ENCODE data around the gene PIMREG.

Gene PIMREG

DNA sequence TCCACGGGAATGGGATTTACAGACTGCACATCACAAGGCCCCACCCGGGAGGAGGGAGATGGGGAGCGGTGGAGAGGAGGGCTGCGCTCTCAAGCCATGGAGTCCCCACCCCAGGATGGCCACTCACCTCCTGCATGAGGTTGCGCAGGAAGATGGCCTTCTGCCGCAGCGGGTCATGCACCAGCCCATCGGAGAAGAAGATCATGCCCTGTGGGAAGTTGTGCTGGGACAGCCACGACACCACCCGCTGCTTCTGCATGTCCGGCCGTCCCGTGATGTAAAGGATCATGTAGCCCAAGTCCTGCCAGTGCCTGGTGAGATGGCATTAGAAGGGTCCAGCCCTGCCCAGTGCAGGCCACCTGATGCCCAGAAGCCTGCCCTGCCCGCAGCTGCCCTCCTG is 17.0 kb downstream of the PIMREG start:
- DNase-seq (ENCODE audit: low read depth in 2 of 2, low spot score in 1 of 2), result no peak

DNA sequence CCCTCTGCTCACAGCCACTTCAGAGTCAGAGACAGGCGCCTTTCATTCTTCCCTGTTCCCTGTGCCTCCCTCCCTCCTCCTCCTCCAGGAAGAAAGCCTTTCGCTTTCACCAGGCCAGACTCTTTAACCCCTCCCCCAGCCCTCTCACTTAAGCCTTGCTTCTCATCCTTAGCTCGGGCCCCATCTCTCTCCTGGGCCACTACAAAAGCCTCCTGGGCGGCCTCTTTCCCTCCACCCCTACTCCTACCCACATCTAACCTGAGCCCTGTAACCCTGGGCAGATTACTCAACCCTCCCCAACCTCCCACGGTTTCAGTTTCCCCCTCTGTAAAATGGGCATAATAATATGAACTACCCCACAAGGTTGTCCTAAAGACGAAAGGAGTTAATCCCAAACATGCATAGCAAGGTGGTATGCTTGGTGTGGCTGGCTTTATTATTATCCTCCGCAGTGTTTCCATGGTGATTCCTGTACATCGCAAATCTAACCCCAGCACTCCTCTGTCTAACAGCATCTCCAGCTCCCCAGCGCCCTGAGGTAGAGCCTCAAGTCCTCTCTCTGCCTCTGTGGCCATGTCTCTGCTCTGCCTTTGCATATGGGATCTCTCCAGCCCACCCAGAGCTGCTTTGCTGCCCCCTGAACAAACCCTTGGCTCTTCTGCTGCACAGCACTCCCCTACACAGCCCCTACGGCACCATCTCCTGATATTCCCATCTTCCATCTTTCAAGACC is 17.7 kb downstream of the PIMREG start:
- DNase-seq (ENCODE audit: low read depth in 2 of 2, low spot score in 1 of 2), result no peak

DNA sequence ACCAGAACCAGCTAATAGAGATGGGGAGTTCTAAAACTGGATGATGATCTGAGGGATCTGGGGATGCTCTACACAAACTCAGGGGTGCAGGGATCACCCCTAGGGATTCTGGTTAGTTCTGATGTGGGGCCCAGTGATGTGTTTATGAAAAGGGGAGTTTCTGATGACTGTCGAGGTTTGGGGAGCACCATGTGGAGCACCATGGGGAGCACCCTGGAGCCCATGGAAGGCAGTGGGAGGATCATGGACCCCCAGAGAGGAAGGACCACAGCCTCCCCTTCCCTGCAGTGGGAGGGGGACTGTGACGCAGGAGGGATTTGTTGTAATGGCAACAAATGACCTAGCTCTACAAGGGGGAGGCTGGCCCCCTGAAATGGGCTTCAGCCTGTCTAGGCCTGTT is 18.4 kb downstream of the PIMREG start:
- DNase-seq (ENCODE audit: low read depth in 2 of 2, low spot score in 1 of 2), result no peak

DNA sequence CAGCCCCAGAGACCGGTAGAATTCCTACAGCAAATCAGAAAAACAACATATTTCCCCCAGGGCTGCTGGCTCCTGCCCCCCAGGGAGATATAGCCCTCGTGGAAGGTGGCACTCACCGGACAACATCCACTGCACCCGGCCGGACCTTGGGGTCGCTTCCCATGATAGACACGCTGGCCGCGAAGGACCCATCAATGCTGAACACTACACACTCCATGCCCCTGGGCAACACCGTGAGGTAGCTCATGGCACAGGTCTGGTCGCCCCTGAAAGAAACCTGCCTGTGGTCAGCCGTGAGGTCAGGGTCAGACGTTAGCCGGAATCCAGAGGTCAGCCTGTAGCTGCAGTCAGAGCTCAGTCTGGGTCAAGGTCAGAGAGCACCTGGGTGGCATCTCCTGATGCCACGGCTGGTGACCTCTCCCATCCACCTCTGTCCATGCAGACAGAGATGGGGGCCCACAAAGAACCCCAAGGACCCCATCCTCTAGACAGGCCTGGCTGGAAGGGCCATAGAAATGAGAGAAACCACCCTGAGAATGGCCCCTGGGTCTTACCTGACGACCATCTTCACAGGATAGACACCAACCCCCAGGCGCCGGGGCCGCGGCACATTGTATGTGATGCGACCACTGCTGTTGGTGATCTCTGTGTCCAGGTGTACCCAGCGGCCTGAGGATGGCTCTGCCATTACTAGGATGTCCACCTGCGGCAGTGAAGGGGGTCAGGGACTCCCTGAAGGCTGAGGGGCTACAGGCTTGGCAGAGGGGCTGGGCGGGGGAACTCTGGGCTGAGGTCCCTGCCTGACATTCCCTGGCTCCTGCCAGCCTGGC is 19.6 kb downstream of the PIMREG start:
- DNase-seq (ENCODE audit: low read depth in 2 of 2, low spot score in 1 of 2), result no peak

DNA sequence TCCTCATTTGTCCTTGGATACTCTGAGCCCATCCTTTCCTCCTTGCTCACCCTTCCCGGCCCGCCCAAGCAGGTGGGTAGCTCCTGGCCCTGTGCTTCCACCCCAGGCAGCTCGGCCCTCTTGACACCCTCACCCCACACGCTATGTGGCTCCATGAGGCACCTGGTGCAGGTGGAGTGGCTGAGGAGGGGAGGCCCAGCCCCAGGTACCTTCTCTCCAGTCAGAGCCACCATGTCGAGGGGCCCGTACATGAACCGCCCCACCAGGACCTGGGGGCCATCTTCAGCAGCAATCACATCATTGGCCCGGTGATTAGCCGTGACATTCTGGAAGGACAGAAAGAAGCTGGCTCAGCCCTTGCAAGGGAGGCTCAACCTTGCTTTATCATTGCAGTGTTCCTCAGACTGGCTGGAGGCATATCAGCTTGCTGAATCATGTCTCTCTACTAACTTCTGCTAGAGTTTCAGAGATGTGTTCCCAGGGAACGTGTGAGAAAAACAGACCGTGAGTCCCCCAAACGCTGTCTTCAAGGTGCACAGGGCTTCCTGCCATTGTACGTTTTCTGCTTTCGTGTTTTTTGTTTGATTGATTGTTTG is 20.3 kb downstream of the PIMREG start:
- no peak for DNase-seq (ENCODE audit: low read depth in 2 of 2, low spot score in 1 of 2)

DNA sequence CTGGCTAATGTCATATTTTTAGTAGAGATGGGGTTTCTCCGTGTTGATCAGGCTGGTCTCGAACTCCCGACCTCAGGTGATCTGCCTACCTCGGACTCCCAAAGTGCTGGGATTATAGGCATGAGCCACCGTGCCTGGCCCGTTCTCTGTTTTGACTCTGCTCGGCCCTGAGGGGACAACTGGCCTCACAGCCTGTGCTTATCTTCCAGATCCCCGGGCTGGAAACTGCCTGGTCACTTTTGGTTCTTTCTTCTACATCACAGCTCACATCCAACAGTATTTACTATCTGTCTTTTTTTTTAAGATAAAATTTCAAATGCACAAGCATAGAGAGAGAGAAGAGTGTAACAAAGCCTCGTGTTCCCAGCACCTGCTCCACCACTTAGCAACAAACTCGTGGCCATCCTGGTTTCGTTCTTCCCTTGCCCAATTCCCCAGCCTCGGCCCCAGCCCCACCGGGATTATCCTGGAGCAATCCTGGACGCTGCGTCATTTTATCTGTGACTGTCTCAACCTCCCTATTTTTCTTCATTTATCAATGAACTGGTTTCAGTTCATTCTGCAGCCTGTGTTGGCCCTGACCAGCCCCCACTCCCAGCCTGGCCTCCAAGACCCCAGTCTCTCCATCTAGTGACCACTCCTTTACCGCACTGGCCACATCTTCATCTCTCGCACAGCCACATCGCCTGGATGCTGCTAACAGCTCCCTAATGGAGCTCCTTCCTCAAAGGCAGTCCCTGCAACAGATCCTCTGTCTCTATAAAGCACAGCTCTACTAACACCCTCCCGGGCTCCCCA is 21.1 kb downstream of the PIMREG start:
- DNase-seq (ENCODE audit: low read depth in 2 of 2, low spot score in 1 of 2), result no peak

DNA sequence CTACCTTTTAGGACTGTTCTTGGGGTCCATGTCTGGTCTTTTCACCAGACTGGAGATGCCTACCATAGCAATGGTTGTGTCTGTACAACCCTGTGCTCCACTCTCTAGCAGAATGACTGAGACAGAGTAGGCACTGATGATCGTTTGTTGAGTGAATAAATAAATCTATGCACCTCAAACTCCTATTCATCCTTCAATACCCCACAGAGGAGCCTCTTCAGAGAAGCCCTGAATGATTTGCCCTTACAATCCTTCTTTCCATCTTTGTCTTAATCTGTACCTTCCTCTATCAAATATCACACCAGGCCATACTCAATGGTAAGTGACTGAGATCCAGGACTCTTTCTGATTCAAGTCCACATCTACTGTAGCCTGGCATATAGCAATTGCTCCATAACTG is 23.3 kb downstream of the PIMREG start:
- no peak for DNase-seq (ENCODE audit: low read depth in 2 of 2, low spot score in 1 of 2)

DNA sequence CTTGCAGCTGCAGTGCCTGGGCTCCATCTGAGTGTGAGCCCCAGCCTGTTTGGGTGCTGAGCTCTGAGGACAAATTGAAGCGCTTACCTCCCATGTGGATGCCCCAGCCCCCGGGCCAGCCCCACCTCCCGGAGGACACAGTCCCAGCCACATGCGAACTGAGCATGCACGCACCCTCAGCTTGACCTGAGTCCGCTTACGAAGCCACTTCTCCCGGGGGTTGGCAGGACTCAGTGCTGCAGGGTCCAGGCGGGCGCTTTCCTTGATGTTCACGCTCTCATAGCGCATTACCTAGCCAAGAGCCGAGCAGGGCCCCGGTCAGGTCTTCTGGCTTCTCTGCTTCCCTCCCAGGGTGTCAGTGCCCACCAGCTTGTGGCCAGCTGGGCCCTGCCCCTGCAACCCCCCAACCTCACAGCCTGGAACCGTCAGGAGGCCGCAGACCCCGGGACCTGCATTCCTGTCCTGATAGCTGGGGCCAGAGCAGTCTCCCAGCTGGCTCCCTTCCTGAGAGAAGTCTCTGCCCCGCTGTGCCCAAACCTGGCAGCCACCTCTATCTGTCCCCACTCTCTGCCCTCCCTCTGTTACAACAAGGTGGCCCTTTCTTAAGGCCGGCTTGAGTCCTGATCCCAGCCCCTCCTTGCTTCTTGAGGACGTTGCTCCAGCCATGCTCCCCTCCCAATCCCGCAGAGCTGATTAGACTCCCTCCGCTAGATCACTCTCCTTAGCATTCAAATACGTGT is 24.0 kb downstream of the PIMREG start:
- DNase-seq (ENCODE audit: low read depth in 2 of 2, low spot score in 1 of 2), result no peak

DNA sequence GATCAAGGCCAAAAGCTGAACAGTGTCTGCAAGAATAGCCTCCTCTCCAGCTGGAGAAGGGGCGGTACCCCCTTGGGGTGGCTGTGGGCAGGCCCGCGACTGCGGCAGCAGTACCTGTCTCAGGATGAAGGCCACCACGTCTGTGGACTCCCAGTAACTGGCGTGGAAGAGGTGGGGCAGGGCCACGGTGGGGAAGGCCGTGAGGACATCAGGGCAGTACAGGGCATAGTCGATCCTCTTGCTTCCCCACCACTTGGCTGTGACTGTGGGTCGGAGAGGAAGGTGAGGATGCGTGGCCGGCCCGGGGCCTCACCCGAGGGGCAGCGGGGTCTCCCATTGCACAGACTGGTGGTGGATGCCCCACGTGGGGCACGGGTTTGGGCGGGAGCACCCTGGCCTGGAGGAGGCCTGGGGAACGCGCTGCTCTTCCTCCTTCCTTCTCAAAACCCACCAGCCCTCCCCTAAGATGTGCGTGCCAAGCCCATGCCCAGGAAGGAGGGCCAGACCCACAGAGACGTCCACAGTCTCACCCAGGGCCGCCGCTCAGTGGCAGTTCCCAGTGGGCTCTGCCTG is 26.0 kb downstream of the PIMREG start:
- DNase-seq (ENCODE audit: low read depth in 2 of 2, low spot score in 1 of 2), result no peak

DNA sequence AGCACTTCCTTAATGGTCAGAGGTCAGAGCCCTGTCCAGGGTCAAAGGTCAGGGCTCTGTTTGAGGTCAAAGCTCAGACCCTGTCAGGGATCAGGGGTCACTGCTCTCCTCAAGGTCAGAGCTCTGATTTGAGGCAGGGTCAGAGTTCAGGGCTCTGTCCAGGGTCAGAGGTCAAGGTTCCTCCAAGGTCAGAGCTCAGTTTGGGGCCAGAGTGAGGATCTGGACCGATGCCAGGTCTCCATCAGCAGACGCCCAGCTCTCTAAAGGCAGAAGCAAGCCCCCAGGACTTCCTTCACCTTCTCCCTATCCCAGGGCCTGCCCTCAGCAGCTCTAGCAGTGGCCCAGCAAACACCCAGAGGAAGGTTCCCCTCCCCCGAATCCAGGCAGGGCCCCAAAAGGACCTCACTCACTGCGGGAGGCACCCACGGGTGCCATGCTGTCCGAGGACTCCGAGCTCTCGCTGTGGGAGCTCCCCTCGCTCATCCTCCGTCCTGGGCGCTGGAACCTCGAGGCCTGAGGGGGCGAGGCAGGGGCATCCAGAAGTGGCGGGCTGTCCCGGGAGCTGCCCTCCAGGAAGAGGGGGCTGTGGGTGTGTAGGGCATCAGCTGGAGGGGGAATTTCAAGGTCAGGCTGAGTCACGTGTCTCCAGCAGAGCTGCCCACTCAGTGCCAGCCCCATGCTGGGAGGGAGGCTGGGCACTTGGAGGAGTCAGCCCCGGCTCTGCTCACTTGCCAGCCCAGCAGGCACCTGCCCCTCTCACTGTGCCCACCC is 26.7 kb downstream of the PIMREG start:
- DNase-seq (ENCODE audit: low read depth in 2 of 2, low spot score in 1 of 2), result no peak

DNA sequence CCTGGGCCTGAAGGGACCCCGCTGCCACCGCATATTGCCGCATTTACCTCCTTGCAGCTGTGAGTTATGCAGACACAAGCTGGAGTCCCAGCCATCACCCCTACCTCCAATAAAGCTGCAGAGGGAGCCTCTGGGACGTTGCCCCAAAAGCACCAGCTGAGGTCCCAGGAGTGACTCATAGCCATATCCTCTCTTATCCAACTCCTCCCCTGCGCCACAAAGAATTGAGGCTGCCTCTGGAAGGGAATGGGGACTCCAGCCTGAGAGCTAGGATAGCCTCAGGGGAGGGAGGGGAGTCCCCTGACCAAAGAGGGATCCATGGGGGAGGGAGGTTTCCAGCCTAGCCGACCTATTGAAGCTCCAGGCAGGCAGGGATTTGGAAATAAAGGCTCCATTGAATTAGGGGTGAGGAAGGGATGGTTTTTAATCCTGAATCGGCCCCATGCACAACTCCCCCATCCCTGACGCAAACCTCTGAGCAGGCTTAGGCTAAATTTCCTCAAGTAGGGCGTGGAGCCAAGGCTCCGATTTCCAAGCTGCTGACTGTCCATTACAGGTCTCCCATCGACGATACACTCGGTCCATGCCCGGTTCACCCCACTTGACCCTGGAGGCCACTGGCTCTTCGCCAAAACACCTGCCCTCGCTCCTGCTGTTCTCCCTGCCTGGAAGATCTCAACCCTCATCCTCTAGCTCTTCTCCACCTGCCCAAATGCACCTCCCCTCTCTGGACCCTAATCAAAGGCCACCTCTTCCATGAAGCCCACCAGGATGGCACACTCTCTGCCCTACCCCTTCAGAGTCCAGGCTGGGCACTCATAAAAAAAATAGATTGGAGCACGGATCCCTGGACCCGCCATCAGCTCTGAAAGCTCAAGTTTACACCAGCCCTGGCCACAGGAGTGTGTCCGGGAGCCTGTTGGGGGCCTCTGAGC is 27.5 kb downstream of the PIMREG start:
- no peak for DNase-seq (ENCODE audit: low read depth in 2 of 2, low spot score in 1 of 2)

DNA sequence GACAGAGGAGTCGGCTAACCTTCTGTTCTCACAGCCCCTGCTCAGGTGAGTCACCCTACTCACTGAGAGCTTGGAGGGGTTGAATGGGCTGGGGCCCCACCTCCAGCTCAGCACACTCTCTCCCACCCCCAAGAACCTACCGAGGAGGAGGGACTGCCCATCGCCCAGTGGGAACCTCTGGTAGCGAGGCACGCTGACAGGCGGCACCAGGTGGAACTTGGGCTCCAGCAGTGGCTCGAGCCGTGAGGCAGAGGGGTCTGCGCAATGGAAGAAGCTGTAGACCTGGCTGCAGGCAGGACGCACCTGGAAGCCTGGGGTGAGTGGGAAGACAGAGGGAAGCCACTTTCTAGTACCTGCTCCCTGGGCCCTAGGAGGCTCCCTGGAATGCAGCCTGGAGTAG is 28.3 kb downstream of the PIMREG start:
- no peak for DNase-seq (ENCODE audit: low read depth in 2 of 2, low spot score in 1 of 2)

DNA sequence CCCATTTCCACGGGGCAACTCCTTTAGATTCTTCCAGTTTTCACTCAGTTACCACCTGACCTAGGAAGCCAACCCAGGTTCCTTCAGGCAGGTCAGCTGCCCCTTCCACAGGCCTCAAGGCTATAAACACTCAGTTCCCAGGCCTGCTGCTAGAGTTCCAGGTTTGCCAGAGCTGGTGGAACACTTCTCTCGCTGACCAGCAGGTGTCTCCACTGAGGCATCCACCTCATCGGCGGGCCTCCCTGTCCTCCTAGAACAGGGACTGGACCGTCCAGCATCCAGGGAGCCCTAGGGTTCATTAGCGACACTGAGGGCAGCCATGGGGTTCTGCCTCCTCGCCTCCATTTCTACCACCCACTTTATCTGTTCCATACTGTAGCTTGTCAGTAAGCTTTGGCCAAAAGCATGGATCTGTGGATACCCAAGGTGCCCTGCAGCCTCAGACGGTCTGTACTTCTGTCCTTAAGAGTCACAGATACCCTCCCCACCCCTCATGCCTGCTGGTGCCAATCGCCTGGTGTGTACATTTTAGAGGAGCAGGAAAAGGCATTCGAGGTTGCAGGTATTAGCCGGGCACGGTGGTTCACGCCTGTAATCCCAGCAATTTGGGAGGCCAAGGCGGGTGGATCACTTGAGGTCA is 29.0 kb downstream of the PIMREG start:
- DNase-seq (ENCODE audit: low read depth in 2 of 2, low spot score in 1 of 2), result peak; percentile 21 to 43

DNA sequence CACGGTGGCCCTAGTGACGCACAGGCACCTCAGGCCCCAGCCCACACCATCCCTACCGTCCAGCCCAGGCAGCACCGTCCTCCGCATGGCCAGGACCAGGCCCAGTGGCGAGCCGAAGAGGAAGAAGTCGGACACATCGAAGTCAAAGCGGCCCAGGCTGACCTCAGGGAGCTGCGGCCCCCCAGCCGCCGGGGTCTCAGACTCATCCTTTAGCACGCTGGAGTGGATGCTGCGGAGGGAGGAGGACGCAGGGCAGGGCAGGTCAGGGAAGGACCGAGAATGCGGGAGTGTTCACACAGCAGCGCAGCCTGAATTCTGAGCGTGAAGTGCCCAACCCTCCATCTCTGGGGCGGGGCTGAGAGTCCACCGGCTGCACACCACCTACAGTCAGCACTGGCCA is 30.1 kb downstream of the PIMREG start:
- no peak for DNase-seq (ENCODE audit: low read depth in 2 of 2, low spot score in 1 of 2)

DNA sequence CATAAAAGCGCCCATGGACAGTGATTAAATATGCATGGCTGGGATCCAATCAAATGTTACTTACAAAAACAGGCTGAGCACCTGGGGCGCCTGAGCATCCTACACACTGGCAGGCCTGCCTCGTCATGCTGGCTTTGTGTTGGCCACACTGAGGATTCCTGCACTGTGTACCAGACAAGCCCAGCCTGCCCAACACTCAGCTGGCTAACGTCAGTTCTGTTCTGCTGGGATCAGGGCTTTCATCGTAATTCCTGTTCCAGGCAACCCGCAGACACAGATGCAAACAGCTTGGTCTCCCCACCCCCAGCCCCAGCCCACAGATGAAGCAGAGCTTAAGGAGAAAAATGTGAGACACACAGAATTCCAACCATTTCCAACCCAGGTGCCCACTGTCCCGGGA is 30.7 kb downstream of the PIMREG start:
- no peak for DNase-seq (ENCODE audit: low read depth in 2 of 2, low spot score in 1 of 2)

DNA sequence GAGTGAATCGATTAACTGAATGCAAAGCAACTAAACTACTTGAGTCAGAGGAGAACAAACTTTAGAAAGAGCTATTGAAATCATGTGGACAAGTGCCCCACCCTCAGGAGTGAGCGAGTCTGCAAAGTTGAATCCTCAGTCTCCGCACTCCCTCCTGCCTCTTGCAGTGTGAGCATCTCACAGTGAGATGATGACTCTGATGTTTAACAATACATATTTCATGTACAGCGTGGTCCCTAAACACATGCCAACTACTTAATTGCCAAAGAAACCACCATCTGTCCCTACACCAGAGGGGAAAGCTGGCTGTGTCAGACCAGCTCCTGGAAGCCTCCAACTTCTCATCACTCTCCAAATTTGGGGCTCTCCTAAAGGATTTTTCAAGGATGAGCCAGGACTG is 31.2 kb downstream of the PIMREG start:
- DNase-seq (ENCODE audit: low read depth in 2 of 2, low spot score in 1 of 2), result no peak

DNA sequence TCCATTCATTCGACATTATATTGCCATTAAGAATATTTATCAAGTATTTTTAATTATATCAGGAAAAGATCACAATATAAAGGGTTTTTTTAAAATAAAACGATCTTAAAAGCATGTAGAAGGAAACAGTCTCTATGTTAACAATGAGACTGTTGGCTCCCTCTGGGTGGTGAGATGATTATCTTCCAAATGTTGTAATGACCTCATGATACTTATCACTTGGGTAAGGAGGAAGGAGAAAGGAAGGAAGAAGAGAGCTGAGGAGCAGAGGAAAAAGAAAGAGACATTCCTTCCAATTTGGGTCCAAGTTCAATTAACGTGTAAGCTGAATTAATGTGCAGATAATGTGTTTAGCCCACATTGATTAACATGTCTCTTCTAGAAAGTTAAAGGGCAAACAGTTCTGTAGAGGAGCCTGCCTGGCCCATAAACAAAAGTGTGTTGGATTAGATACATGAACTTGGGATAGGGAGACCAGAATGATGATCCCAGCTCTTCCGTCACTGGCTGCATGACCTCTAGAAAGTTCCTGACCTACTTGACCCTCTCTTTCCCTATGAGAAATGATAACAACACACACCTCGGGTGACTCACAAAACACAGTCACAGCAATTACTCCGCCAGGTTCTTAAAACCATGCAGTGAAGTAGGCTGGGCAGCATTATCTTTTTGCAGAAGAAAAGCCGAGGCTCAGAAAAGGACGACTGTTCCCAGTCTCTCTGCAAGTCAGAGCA is 32.0 kb downstream of the PIMREG start:
- DNase-seq (ENCODE audit: low read depth in 2 of 2, low spot score in 1 of 2), result no peak

DNA sequence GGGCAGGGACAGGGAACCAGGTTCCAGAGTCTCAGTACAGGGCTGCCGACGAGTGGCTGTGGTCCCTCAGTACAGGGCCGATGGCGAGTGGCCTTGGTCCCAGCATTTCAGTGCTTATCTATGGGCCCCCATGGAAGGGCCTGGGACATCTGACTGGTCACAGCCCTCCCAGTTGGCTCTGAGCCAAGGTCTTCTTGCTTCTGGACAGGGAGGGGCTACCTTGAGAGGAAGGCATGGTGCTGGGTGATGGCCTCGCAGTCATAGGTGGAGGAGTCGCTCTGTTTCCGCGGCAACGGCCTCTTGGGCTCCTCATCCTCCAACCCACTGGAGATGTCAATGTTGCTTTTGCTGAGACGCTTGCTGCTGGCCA is 32.5 kb downstream of the PIMREG start:
- DNase-seq (ENCODE audit: low read depth in 2 of 2, low spot score in 1 of 2), result no peak

Data from stimulated activated CD8-positive, alpha-beta memory T cell treated with anti-CD3 and anti-CD28 coated beads, Interleukin-4, amount 100 ng/mL, for 4 hours (primary cell).